ENCODE results near the gene BRD9. TPM values are rescaled to one million over a fixed set of nuclear protein-coding genes. Genes with fewer than 3 reads are reported as not detected.

The BRD9 gene
- total RNA-seq, 6 donors from 2014 or later = 37.5 to 160 (median 42.3) TPM

DNA sequence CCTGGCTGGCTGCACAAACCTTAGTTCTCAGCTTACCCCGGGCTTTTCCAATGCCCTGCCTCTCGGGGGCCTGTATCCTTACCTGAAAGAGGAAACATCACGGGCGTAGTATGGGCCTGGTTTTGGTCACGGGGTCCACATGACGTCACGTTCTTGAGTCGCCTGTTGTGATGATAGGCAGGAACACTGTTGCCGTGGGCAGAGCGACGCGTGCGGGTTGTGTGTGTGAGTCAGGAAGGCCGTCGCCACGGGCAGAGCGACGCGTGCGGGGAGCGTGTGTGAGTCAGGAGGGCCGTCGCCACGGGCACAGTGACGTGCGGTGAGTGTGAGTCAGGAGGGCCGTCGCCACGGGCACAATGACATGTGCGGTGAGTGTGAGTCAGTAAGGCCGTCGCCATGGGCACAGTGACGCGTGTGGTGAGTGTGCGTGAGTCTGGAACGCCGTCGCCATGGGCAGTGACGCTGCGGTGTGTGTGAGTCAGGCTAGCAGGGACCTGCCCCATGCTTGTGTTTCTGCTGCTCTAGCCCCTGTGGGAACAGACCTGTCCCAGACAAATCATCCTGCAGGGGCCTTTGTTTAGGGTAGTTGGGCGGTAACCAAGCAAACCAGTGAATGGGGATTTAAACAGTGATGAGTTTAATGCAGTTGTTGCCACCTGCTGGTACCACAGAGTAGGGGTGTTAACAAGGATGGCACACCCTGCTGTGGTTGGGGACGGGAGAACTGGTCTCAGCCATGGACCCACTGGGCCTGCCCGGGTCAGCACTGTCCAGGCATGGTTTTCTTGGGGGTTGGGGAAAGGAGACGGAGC is 19.9 kb upstream of the BRD9 start:
- DNase-seq (peak; percentile 44 to 80), ATAC-seq (ENCODE audit: low FRiP score in 2 of 2) (peak; percentile 12 to 47)
- Histone ChIP-seq H3K36me3 (no peaks in the 10 kb centered on the region), H3K27ac (no peak overlapping the region), H3K27me3 (no peaks in the 10 kb centered on the region), H3K4me1 (no peaks in the 10 kb centered on the region), H3K4me3 (no peak overlapping the region), H3K9me3 (no peaks in the 10 kb centered on the region)
- TF ChIP-seq POLR2A (IDR thresholded peaks at IDR 0.05) = peak in 1 of 4 donors; percentile 27
- peak in 1 of 6 experiments; percentile 20 for TF ChIP-seq CTCF (IDR thresholded peaks at IDR 0.05)
- TF ChIP-seq POLR2AphosphoS5 (IDR thresholded peaks at IDR 0.05) = no peak
- TF ChIP-seq EP300 (IDR thresholded peaks at IDR 0.05) = peak in 1 of 4 donors; percentile 7
- 89 to 96% methylated on average over 42 to 44 of the region's 44 CpGs for WGBS, 2 donors

- Histone ChIP-seq H3K27me3 (no peaks in the 10 kb centered on the region), H3K27ac (no peak overlapping the region), H3K4me3 (no peak overlapping the region), H3K9me3 (no peaks in the 10 kb centered on the region), H3K4me1 (no peaks in the 10 kb centered on the region), H3K36me3 (no peaks in the 10 kb centered on the region)
- no peak for DNase-seq
- 82 to 86% methylated on average over 11 of the region's 11 CpGs for WGBS, 2 donors
- no peak for TF ChIP-seq CTCF (IDR thresholded peaks at IDR 0.05)
- no peak for TF ChIP-seq EP300 (IDR thresholded peaks at IDR 0.05)
- no peak for TF ChIP-seq POLR2AphosphoS5 (IDR thresholded peaks at IDR 0.05)
- TF ChIP-seq POLR2A (IDR thresholded peaks at IDR 0.05) = no peak
- no peak for ATAC-seq (ENCODE audit: low FRiP score in 2 of 2)
These were observed 19.0 kb upstream of the BRD9 start for GRCh38 chr5:911601-912000.

- peak in 1 of 2 donors; percentile 56 for DNase-seq
- no peaks in the 10 kb centered on the region for H3K36me3 ChIP-seq
- TF ChIP-seq POLR2A (IDR thresholded peaks at IDR 0.05) (no peak), EP300 (IDR thresholded peaks at IDR 0.05) (no peak), POLR2AphosphoS5 (IDR thresholded peaks at IDR 0.05) (no peak), CTCF (IDR thresholded peaks at IDR 0.05) (no peak)
- H3K4me3 ChIP-seq = no peak overlapping the region
- H3K27me3 ChIP-seq = no peaks in the 10 kb centered on the region
- no peaks in the 10 kb centered on the region for H3K9me3 ChIP-seq
- no peak overlapping the region for H3K27ac ChIP-seq
- 100% methylated on average over 3 to 7 of the region's 7 CpGs for WGBS, 2 donors
- ATAC-seq (ENCODE audit: low FRiP score in 2 of 2) = no peak
- H3K4me1 ChIP-seq = no peaks in the 10 kb centered on the region
These were observed 18.2 kb upstream of the BRD9 start for GRCh38 chr5:910769-911160.

DNA sequence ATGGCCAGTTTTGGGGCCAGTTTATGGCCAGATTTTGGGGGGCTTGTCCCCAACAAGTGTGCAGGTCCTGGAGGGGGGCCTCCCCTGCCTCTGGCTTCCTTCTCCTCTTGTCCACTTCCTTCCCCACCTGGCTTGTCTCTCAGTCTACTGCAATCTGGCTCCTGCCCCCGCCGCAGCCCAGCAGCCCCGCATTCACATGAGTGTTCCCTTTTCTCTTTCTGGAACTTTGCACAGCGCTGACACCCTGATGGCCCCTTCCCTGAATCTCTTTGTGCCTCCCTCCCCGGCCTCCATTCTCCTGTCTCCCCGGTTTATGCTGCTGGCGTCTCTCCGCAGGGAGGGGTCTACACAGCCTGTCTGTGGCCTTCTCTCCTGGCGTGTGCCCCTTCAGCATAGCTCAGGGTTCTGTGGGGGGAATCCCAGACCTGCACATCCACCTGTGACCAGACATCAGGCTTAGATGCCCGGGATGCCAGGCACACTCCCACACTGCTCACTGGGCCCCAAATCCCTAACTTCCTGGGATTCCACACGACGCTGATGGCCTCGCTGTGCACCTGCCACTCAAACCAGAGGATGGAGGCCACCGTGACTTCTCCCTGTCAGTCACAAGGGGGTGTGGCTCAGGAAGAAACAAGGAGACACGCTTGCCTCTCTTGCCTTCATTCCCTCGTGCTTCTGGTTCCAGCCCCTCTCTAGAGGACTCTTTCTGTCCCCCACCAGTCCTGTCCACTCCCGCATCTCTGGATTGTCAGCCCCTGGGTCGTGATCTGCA is 17.6 kb upstream of the BRD9 start:
- no peaks in the 10 kb centered on the region for H3K27me3 ChIP-seq
- no peak overlapping the region for H3K4me3 ChIP-seq
- 94 to 98% methylated on average over 16 to 17 of the region's 18 CpGs for WGBS, 2 donors
- H3K27ac ChIP-seq = no peak overlapping the region
- DNase-seq (peak in 1 of 2 donors; percentile 51), ATAC-seq (ENCODE audit: low FRiP score in 2 of 2) (no peak)
- TF ChIP-seq POLR2AphosphoS5 (IDR thresholded peaks at IDR 0.05) (no peak), CTCF (IDR thresholded peaks at IDR 0.05) (no peak), EP300 (IDR thresholded peaks at IDR 0.05) (no peak), POLR2A (IDR thresholded peaks at IDR 0.05) (no peak)
- no peaks in the 10 kb centered on the region for H3K9me3 ChIP-seq
- no peaks in the 10 kb centered on the region for H3K36me3 ChIP-seq
- H3K4me1 ChIP-seq = no peaks in the 10 kb centered on the region
